Type B pancreatic cell (in vitro differentiated cells): Measurements from ENCODE around the gene TTC38. TPM values are rescaled to one million over a fixed set of nuclear protein-coding genes. Genes with fewer than 3 reads are reported as not detected.

Experiments
- DNase-seq: peaks from one replicate; pipeline ENCODE4 v3.0.0; 2021; ENCODE audit warnings: mixed read lengths; ENCODE audit not compliant: unreplicated experiment; ENCODE audit errors: extremely low spot score
- H3K27ac Mint-ChIP-seq: 2 replicates; pipeline ENCODE4 v1.8.0; 2021; ENCODE audit warnings: mild to moderate bottlenecking, mixed read lengths
- H3K27me3 Mint-ChIP-seq: 2 replicates; pipeline ENCODE4 v1.8.0; 2021; ENCODE audit warnings: mixed read lengths
- H3K36me3 Mint-ChIP-seq: 2 replicates; pipeline ENCODE4 v1.8.0; 2021; ENCODE audit warnings: mixed read lengths
- H3K4me1 Mint-ChIP-seq: one replicate; pipeline ENCODE4 v1.8.0; 2021; ENCODE audit warnings: mixed read lengths; ENCODE audit not compliant: unreplicated experiment
- H3K4me3 Mint-ChIP-seq: 2 replicates; pipeline ENCODE4 v1.8.0; 2021; ENCODE audit warnings: mild to moderate bottlenecking, mixed read lengths
- H3K9me3 Mint-ChIP-seq: 2 replicates; pipeline ENCODE4 v1.8.0; 2021; ENCODE audit warnings: mixed read lengths
- CTCF ChIP-seq: fragments of 200-600 bp; sonication (generic); conservative IDR thresholded peaks from 2 replicates; pipeline ENCODE4 v1.5.0; 2021; ENCODE audit warnings: antibody characterized with exemption, mild to moderate bottlenecking
- total RNA-seq: library from RNA; stranded (reverse); gene quantifications from 2 replicates; pipeline ENCODE4 v1.2.1, GENCODE V29; 2021; ENCODE audit warnings: low replicate concordance

The TTC38 gene
- total RNA-seq, 1 donor from 2014 or later, result 36.9 TPM

GRCh38 chr22:46330426-46330825 is 62.6 kb downstream of the TTC38 start:
- no peaks in the 10 kb centered on the region for H3K27me3 Mint-ChIP-seq
- no peak for TF ChIP-seq CTCF
- H3K4me3 Mint-ChIP-seq, result no peak overlapping the region
- H3K27ac Mint-ChIP-seq, result no peak overlapping the region
- peaks cover 4% of the 10 kb centered on the region for H3K4me1 Mint-ChIP-seq
- DNase-seq, result no peak
- H3K36me3 Mint-ChIP-seq, result peaks cover 3% of the 10 kb centered on the region
- no peaks in the 10 kb centered on the region for H3K9me3 Mint-ChIP-seq

GRCh38 chr22:46331496-46331895 is 63.7 kb downstream of the TTC38 start:
- Mint-ChIP-seq H3K27me3 (no peaks in the 10 kb centered on the region), H3K4me3 (no peak overlapping the region), H3K36me3 (peaks cover 2% of the 10 kb centered on the region), H3K9me3 (no peaks in the 10 kb centered on the region), H3K27ac (no peak overlapping the region), H3K4me1 (peaks cover 6% of the 10 kb centered on the region)
- DNase-seq, result no peak
- TF ChIP-seq CTCF, result no peak

- Mint-ChIP-seq H3K27ac (peak within 1 kb of the TSS; percentile 96), H3K9me3 (no peaks in the 10 kb centered on the region), H3K36me3 (peaks cover 15% of the 10 kb centered on the region), H3K4me1 (peaks cover 12% of the 10 kb centered on the region), H3K4me3 (peak within 1 kb of the TSS; percentile 93), H3K27me3 (no peaks in the 10 kb centered on the region)
- DNase-seq, result peak; percentile 87
- TF ChIP-seq CTCF, result no peak
Measured at GRCh38 chr22:46335201-46336118, 67.7 kb downstream of the TTC38 start, which contains the start of gene TRMU. Gene TRMU, plus strand, starts transcription at chr22:46335714. Its CDS starts 51 bp downstream, at chr22:46335765.

GRCh38 chr22:46336119-46337078 is 68.6 kb downstream of the TTC38 start:
- Mint-ChIP-seq H3K4me1 (peaks cover 12% of the 10 kb centered on the region), H3K36me3 (peaks cover 15% of the 10 kb centered on the region), H3K4me3 (peak overlapping the region; percentile 93), H3K27me3 (no peaks in the 10 kb centered on the region), H3K9me3 (no peaks in the 10 kb centered on the region), H3K27ac (peak overlapping the region; percentile 79)
- TF ChIP-seq CTCF, result no peak
- DNase-seq, result no peak

DNA sequence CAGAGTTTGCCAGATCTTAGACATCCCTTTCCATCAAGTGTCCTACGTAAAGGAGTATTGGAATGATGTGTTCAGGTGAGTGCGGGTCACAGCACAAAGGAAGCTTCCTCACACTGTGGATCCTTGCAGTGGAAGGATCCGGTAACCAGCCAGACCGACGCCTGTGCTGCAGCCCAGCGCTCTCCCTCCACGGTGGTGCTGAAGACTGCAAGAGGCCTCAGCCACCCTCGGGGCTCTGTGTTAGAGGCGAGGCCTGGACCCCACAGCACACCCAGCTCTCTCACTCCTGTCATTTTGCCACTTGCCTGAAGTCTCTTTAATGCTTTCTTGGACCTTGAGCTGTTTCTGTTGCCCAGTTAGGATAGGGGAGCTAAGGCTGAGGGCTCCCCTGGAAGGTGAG is 70.1 kb downstream of the TTC38 start:
- DNase-seq, result no peak
- no peaks in the 10 kb centered on the region for H3K27me3 Mint-ChIP-seq
- H3K36me3 Mint-ChIP-seq, result peaks cover 15% of the 10 kb centered on the region
- H3K4me1 Mint-ChIP-seq, result peaks cover 12% of the 10 kb centered on the region
- H3K27ac Mint-ChIP-seq, result no peak overlapping the region
- peak overlapping the region; percentile 6 for H3K4me3 Mint-ChIP-seq
- no peaks in the 10 kb centered on the region for H3K9me3 Mint-ChIP-seq
- TF ChIP-seq CTCF, result no peak
